ENCODE measurements around the gene LHFPL6. TPM values are rescaled to one million over a fixed set of nuclear protein-coding genes. Genes with fewer than 3 reads are reported as not detected.

The LHFPL6 gene
- total RNA-seq, 3 donors from 2014 or later (not counting 1 experiment from before 2014, with no cell fraction given), result not detected

DNA sequence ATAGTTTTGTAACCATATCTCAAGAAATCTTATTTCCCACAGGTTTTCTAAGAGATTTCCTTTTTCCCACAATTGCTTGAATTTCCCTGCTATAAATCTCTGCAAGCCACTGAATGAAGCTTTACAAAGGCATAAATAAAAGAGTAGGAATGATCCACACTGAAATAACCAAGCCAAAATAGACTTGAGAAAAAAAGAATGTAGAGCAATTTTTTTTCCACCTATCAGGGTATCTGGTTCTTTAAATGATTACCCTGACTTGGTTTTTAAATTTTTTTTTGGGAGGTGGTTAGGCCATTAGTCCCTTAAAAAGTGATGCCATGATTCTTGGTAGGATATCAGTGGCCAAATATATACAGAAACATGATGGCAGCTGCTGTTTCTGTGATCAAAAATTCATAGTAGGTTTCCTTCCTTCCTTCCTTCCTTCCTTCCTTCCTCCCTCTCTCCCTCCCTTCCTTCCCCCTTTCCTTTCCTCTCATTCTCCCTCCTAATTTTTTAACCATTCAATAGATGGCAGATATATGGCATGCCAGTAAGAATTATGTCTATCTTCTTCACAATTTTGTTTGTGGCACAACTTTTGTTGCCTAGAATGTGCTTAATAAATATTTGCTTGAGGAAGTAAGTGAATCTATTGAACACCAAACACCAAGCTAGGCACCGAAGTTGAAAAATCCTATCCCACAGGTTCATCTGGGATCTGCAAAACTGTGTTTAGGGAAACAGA is 233.7 kb downstream of the LHFPL6 start:
- Histone ChIP-seq H3K4me3 (ENCODE audit: low read length) (no peak overlapping the region), H3K9me3 (ENCODE audit: control insufficient read depth, insufficient read depth, low read length) (no peaks in the 10 kb centered on the region), H3K36me3 (ENCODE audit: control insufficient read depth, insufficient read depth, low read length) (no peaks in the 10 kb centered on the region), H3K27me3 (ENCODE audit: control insufficient read depth, insufficient read depth, low read length) (no peaks in the 10 kb centered on the region), H3K27ac (ENCODE audit: low read length) (no peak overlapping the region), H3K4me1 (ENCODE audit: control insufficient read depth, insufficient read depth, low read length) (no peaks in the 10 kb centered on the region)
- intact Hi-C loops (cut with micrococcal nuclease), result no loop called here
- TF ChIP-seq, protein P1, sequence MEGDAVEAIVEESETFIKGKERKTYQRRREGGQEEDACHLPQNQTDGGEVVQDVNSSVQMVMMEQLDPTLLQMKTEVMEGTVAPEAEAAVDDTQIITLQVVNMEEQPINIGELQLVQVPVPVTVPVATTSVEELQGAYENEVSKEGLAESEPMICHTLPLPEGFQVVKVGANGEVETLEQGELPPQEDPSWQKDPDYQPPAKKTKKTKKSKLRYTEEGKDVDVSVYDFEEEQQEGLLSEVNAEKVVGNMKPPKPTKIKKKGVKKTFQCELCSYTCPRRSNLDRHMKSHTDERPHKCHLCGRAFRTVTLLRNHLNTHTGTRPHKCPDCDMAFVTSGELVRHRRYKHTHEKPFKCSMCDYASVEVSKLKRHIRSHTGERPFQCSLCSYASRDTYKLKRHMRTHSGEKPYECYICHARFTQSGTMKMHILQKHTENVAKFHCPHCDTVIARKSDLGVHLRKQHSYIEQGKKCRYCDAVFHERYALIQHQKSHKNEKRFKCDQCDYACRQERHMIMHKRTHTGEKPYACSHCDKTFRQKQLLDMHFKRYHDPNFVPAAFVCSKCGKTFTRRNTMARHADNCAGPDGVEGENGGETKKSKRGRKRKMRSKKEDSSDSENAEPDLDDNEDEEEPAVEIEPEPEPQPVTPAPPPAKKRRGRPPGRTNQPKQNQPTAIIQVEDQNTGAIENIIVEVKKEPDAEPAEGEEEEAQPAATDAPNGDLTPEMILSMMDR (IDR thresholded peaks at IDR 0.05), result no peak
- 0% methylated on average over 1 of the region's 1 CpG for WGBS (ENCODE audit: insufficient coverage)
- H3K27me3 Mint-ChIP-seq (ENCODE audit: low read depth in 2 of 2), result no peaks in the 10 kb centered on the region
- no peak overlapping the region for H3K27ac Mint-ChIP-seq
- no peaks in the 10 kb centered on the region for H3K4me1 Mint-ChIP-seq
- peaks cover 0 to 2% of the 10 kb centered on the region in 2 donors for H3K9me3 Mint-ChIP-seq
- H3K4me3 Mint-ChIP-seq, result no peak overlapping the region
- ATAC-seq (no peak), DNase-seq (no peak)
- H3K36me3 Mint-ChIP-seq, result no peaks in the 10 kb centered on the region

DNA sequence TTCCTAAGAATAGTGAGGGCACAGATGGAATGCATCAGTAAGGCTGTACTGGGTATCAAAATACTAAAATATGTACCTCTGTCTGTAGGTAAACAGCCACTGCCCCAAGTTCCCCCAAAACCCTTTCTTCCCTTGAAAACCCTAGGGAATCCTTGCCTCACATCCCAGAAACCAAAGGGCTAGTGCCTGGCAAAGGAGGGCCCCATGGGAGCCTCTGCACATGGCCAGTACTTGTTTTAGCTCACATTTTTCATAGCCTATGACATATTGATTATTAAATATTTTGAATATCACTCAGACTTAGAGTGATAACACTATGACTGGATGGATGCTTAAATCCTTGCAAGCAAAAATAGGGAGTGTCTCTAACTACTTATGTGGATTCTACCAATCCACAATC is 237.1 kb downstream of the LHFPL6 start:
- Mint-ChIP-seq H3K9me3 (peaks cover 0 to 2% of the 10 kb centered on the region in 2 donors), H3K27me3 (ENCODE audit: low read depth in 2 of 2) (no peaks in the 10 kb centered on the region), H3K4me3 (no peak overlapping the region), H3K27ac (no peak overlapping the region), H3K4me1 (no peaks in the 10 kb centered on the region), H3K36me3 (no peaks in the 10 kb centered on the region)
- Histone ChIP-seq H3K4me1 (ENCODE audit: control insufficient read depth, insufficient read depth, low read length) (no peaks in the 10 kb centered on the region), H3K27ac (ENCODE audit: low read length) (no peak overlapping the region), H3K4me3 (ENCODE audit: low read length) (no peak overlapping the region), H3K9me3 (ENCODE audit: control insufficient read depth, insufficient read depth, low read length) (no peaks in the 10 kb centered on the region), H3K36me3 (ENCODE audit: control insufficient read depth, insufficient read depth, low read length) (no peaks in the 10 kb centered on the region), H3K27me3 (ENCODE audit: control insufficient read depth, insufficient read depth, low read length) (no peaks in the 10 kb centered on the region)
- TF ChIP-seq, protein P1 (IDR thresholded peaks at IDR 0.05), result no peak
- intact Hi-C loops (cut with micrococcal nuclease), result no loop called here
- DNase-seq (no peak), ATAC-seq (no peak)

DNA sequence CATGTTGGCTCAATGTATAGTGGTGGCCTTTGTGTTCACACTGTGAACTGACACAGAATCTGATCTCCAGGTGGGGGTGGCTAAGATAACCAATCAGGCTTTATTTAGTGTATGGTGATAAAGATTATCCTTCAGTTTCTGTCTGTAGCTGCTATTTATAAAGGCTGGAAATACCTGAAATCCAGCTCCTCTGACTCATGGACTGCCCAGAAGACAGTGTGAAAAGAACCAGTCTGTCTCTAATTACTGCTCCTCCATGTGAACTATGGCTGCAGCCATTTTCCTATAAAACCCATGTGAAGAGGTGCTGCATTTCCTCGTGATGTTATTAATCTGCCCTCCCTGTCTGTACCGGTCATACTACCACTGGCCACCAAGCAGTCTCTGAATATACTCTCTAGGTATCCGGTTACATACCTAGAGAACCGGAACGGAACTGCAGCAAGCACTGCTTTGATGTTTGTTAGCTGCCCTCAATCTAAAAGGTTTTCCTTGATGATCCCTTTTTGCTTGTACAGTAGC is 238.0 kb downstream of the LHFPL6 start:
- Mint-ChIP-seq H3K9me3 (peaks cover 2 to 3% of the 10 kb centered on the region in 2 donors), H3K4me3 (no peak overlapping the region), H3K27me3 (ENCODE audit: low read depth in 2 of 2) (no peaks in the 10 kb centered on the region), H3K36me3 (no peaks in the 10 kb centered on the region), H3K27ac (no peak overlapping the region), H3K4me1 (no peaks in the 10 kb centered on the region)
- no peak overlapping the region for H3K27ac ChIP-seq (ENCODE audit: low read length)
- H3K4me3 ChIP-seq (ENCODE audit: low read length), result no peak overlapping the region
- H3K27me3 ChIP-seq (ENCODE audit: control insufficient read depth, insufficient read depth, low read length), result no peaks in the 10 kb centered on the region
- intact Hi-C loops (cut with micrococcal nuclease), result no loop called here
- DNase-seq, result no peak
- TF ChIP-seq, protein P1 (IDR thresholded peaks at IDR 0.05), result no peak
- H3K36me3 ChIP-seq (ENCODE audit: control insufficient read depth, insufficient read depth, low read length), result no peaks in the 10 kb centered on the region
- no peak for ATAC-seq
- 80% methylated on average over 5 of the region's 5 CpGs for WGBS (ENCODE audit: insufficient coverage)
- no peaks in the 10 kb centered on the region for H3K4me1 ChIP-seq (ENCODE audit: control insufficient read depth, insufficient read depth, low read length)
- H3K9me3 ChIP-seq (ENCODE audit: control insufficient read depth, insufficient read depth, low read length), result no peaks in the 10 kb centered on the region

DNA sequence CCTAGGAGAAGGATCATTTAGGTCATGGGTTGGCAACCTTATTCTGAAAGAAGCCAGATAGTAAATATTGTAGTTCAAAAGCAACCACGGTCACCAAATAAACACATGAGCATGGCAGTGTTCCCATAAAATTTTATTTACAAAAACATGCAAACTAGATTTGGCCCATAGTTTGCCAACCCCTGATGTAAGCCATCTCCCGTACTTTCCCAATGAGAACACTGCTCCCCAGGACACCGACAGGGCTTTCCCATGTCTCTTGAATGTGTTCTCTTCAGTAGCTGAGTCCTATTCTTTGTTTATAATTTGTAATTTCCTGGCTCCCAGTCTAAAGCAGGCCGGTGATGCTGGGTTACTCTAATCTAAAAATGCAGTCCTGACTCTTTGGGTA is 239.6 kb downstream of the LHFPL6 start:
- Histone ChIP-seq H3K9me3 (ENCODE audit: control insufficient read depth, insufficient read depth, low read length) (no peaks in the 10 kb centered on the region), H3K36me3 (ENCODE audit: control insufficient read depth, insufficient read depth, low read length) (no peaks in the 10 kb centered on the region), H3K27ac (ENCODE audit: low read length) (no peak overlapping the region), H3K4me1 (ENCODE audit: control insufficient read depth, insufficient read depth, low read length) (no peaks in the 10 kb centered on the region), H3K4me3 (ENCODE audit: low read length) (no peak overlapping the region), H3K27me3 (ENCODE audit: control insufficient read depth, insufficient read depth, low read length) (no peaks in the 10 kb centered on the region)
- H3K4me1 Mint-ChIP-seq, result no peaks in the 10 kb centered on the region
- no peak overlapping the region for H3K27ac Mint-ChIP-seq
- no peak overlapping the region for H3K4me3 Mint-ChIP-seq
- no peak for DNase-seq
- WGBS (ENCODE audit: insufficient coverage), result 95% methylated on average over 4 of the region's 4 CpGs
- TF ChIP-seq, protein P1 (IDR thresholded peaks at IDR 0.05), result no peak
- intact Hi-C loops (cut with micrococcal nuclease), result no loop called here
- no peaks in the 10 kb centered on the region for H3K36me3 Mint-ChIP-seq
- peaks cover 2 to 3% of the 10 kb centered on the region in 2 donors for H3K9me3 Mint-ChIP-seq
- no peaks in the 10 kb centered on the region for H3K27me3 Mint-ChIP-seq (ENCODE audit: low read depth in 2 of 2)
- ATAC-seq, result no peak

Measured in natural killer cell (primary cell).